ENCODE measurements around the gene ACYP2.
"Not testable (repeated sequence)": the region's sequence is repeated elsewhere in the genome, so short reads cannot be mapped to it uniquely, and the experiment has no call there.

ACYP2 gene

GRCh38 chr2:54254180-54254579 lies 138.8 kb downstream of the ACYP2 start:
- H3K9me3 Mint-ChIP-seq (ENCODE audit: low read depth) = no peaks in the 10 kb centered on the region
- H3K27me3 Mint-ChIP-seq = no peaks in the 10 kb centered on the region
- peaks cover 24% of the 10 kb centered on the region for H3K36me3 Mint-ChIP-seq
- H3K4me3 Mint-ChIP-seq = no peak overlapping the region
- H3K4me1 Mint-ChIP-seq (ENCODE audit: low read depth) = no peaks in the 10 kb centered on the region
- H3K27ac Mint-ChIP-seq = no peak overlapping the region

GRCh38 chr2:54255230-54256090 lies 140.0 kb downstream of the ACYP2 start:
- Mint-ChIP-seq H3K4me3 (no peak overlapping the region), H3K4me1 (ENCODE audit: low read depth) (no peaks in the 10 kb centered on the region), H3K9me3 (ENCODE audit: low read depth) (no peaks in the 10 kb centered on the region), H3K27me3 (no peaks in the 10 kb centered on the region), H3K36me3 (peaks cover 24% of the 10 kb centered on the region), H3K27ac (no peak overlapping the region)

GRCh38 chr2:54256091-54256694 lies 140.8 kb downstream of the ACYP2 start, which contains the start of gene TSPYL6:
Gene TSPYL6 (minus strand): TSS chr2:54256229. CDS start chr2:54256151, 78 bp downstream.
- Mint-ChIP-seq H3K9me3 (ENCODE audit: low read depth) (no peaks in the 10 kb centered on the region), H3K4me3 (no peak within 1 kb of the TSS), H3K36me3 (peaks cover 24% of the 10 kb centered on the region), H3K27me3 (no peaks in the 10 kb centered on the region), H3K4me1 (ENCODE audit: low read depth) (no peaks in the 10 kb centered on the region), H3K27ac (no peak within 1 kb of the TSS)

GRCh38 chr2:54258166-54258565 lies 142.8 kb downstream of the ACYP2 start:
- no peak overlapping the region for H3K4me3 Mint-ChIP-seq
- H3K9me3 Mint-ChIP-seq (ENCODE audit: low read depth) = peaks cover 3% of the 10 kb centered on the region
- no peak overlapping the region for H3K27ac Mint-ChIP-seq
- peaks cover 26% of the 10 kb centered on the region for H3K36me3 Mint-ChIP-seq
- no peaks in the 10 kb centered on the region for H3K4me1 Mint-ChIP-seq (ENCODE audit: low read depth)
- no peaks in the 10 kb centered on the region for H3K27me3 Mint-ChIP-seq

- Mint-ChIP-seq H3K27ac (no peak overlapping the region), H3K4me1 (ENCODE audit: low read depth) (no peaks in the 10 kb centered on the region), H3K9me3 (ENCODE audit: low read depth) (peaks cover 7% of the 10 kb centered on the region), H3K36me3 (peaks cover 22% of the 10 kb centered on the region), H3K4me3 (no peak overlapping the region), H3K27me3 (no peaks in the 10 kb centered on the region)
These were observed 144.2 kb downstream of the ACYP2 start for GRCh38 chr2:54259413-54260240.

GRCh38 chr2:54260241-54260595 lies 144.8 kb downstream of the ACYP2 start:
- H3K36me3 Mint-ChIP-seq = peaks cover 27% of the 10 kb centered on the region
- H3K4me1 Mint-ChIP-seq (ENCODE audit: low read depth) = no peaks in the 10 kb centered on the region
- H3K27me3 Mint-ChIP-seq = no peaks in the 10 kb centered on the region
- no peak overlapping the region for H3K4me3 Mint-ChIP-seq
- peaks cover 13% of the 10 kb centered on the region for H3K9me3 Mint-ChIP-seq (ENCODE audit: low read depth)
- no peak overlapping the region for H3K27ac Mint-ChIP-seq

GRCh38 chr2:54261537-54261936 lies 146.1 kb downstream of the ACYP2 start:
- Mint-ChIP-seq H3K4me3 (no peak overlapping the region), H3K4me1 (ENCODE audit: low read depth) (no peaks in the 10 kb centered on the region), H3K9me3 (ENCODE audit: low read depth) (peaks cover 18% of the 10 kb centered on the region), H3K27ac (no peak overlapping the region), H3K27me3 (no peaks in the 10 kb centered on the region), H3K36me3 (peaks cover 28% of the 10 kb centered on the region)

- no peaks in the 10 kb centered on the region for H3K4me1 Mint-ChIP-seq (ENCODE audit: low read depth)
These were observed 146.8 kb downstream of the ACYP2 start for GRCh38 chr2:54262015-54262765.

GRCh38 chr2:54265081-54265480 lies 149.7 kb downstream of the ACYP2 start:
- H3K4me1 Mint-ChIP-seq (ENCODE audit: low read depth); H3K27me3 Mint-ChIP-seq; H3K27ac Mint-ChIP-seq; H3K4me3 Mint-ChIP-seq: not testable (repeated sequence)
- Mint-ChIP-seq H3K9me3 (ENCODE audit: low read depth) (peaks cover 18% of the 10 kb centered on the region), H3K36me3 (peaks cover 27% of the 10 kb centered on the region)

More at GRCh38 chr2:54262015-54262765, 146.8 kb downstream of the ACYP2 start:
- H3K27me3 Mint-ChIP-seq = no peaks in the 10 kb centered on the region
- H3K36me3 Mint-ChIP-seq = peaks cover 29% of the 10 kb centered on the region
- H3K4me3 Mint-ChIP-seq = no peak overlapping the region
- no peak overlapping the region for H3K27ac Mint-ChIP-seq
- peaks cover 18% of the 10 kb centered on the region for H3K9me3 Mint-ChIP-seq (ENCODE audit: low read depth)

- H3K4me3 Mint-ChIP-seq = no peak overlapping the region
- H3K36me3 Mint-ChIP-seq = peaks cover 31% of the 10 kb centered on the region
- peaks cover 18% of the 10 kb centered on the region for H3K9me3 Mint-ChIP-seq (ENCODE audit: low read depth)
- no peaks in the 10 kb centered on the region for H3K4me1 Mint-ChIP-seq (ENCODE audit: low read depth)
- H3K27me3 Mint-ChIP-seq = no peaks in the 10 kb centered on the region
- no peak overlapping the region for H3K27ac Mint-ChIP-seq
These were observed 152.2 kb downstream of the ACYP2 start for GRCh38 chr2:54267577-54267976.

- Mint-ChIP-seq H3K4me3 (no peak overlapping the region), H3K27ac (no peak overlapping the region), H3K4me1 (ENCODE audit: low read depth) (peaks cover 4% of the 10 kb centered on the region), H3K9me3 (ENCODE audit: low read depth) (no peaks in the 10 kb centered on the region), H3K27me3 (no peaks in the 10 kb centered on the region), H3K36me3 (peaks cover 16% of the 10 kb centered on the region)
These were observed 155.8 kb downstream of the ACYP2 start for GRCh38 chr2:54271189-54271588.

GRCh38 chr2:54271843-54272627 lies 156.6 kb downstream of the ACYP2 start:
- Mint-ChIP-seq H3K36me3 (peaks cover 13% of the 10 kb centered on the region), H3K27ac (no peak overlapping the region), H3K4me1 (ENCODE audit: low read depth) (peaks cover 4% of the 10 kb centered on the region), H3K9me3 (ENCODE audit: low read depth) (no peaks in the 10 kb centered on the region), H3K27me3 (no peaks in the 10 kb centered on the region), H3K4me3 (no peak overlapping the region)

- no peaks in the 10 kb centered on the region for H3K27me3 Mint-ChIP-seq
- peaks cover 4% of the 10 kb centered on the region for H3K4me1 Mint-ChIP-seq (ENCODE audit: low read depth)
- H3K4me3 Mint-ChIP-seq = no peak overlapping the region
- H3K27ac Mint-ChIP-seq = no peak overlapping the region
- no peaks in the 10 kb centered on the region for H3K9me3 Mint-ChIP-seq (ENCODE audit: low read depth)
- H3K36me3 Mint-ChIP-seq = peaks cover 13% of the 10 kb centered on the region
These were observed 159.4 kb downstream of the ACYP2 start for GRCh38 chr2:54274781-54275242.

GRCh38 chr2:54275541-54275940 lies 160.1 kb downstream of the ACYP2 start:
- Mint-ChIP-seq H3K27ac (no peak overlapping the region), H3K36me3 (peaks cover 13% of the 10 kb centered on the region), H3K27me3 (no peaks in the 10 kb centered on the region), H3K9me3 (ENCODE audit: low read depth) (no peaks in the 10 kb centered on the region), H3K4me3 (no peak overlapping the region), H3K4me1 (ENCODE audit: low read depth) (peaks cover 4% of the 10 kb centered on the region)
